Measurements from ENCODE around the gene PLIN1. TPM values are rescaled to one million over a fixed set of nuclear protein-coding genes. Genes with fewer than 3 reads are reported as not detected.

PLIN1 gene
- total and polyA plus RNA-seq, 2 of the 4 experiments (the other 2 are of a cell fraction): under 0.01 to 0.07 TPM

DNA sequence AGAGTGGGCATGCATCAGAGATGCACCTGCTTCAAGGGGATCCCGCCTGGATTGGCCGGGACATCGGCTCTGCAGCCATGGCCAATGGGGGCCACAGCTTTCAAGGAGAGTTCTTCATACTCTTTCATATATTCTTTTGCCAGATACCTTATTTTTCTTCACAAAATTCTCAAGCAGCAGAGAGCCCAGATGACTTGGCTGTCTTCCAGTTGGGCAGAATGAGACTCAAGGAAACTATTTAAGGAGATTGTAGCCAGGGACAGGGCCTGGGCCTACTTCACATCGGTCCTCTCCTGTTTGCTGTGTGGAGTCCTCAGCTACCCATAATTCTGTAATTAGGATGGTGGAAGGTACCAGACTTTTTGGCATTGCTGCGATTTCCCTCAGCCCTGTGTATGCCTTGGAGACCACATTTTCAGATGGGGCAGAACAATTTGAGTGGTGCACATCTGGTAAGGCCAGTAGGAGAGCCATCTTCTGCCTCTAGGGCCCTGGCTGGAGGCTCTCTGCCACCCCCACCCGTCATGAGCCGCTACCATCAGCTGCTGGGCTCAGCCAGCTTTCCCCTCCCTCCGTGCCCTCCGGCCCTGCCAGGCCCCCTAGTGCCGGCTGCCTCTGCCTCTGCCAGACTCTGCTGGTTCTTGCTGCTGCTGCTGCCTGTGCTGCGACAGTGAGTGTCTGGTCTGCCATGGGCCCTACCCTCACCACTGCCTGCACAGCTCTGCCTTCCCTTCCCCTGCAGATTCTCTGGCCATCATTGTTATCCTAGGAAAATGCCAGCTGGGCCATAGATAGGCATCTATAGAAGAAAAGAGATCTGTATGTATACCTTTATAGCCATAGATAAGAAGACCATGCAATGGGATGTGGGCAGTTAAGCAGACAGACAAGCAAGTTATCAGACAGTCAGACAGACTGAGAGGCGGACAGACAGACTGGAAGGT is 6.7 kb downstream of the PLIN1 start (continued):
- TF ChIP-seq RFX5 (IDR thresholded peaks at IDR 0.05; ENCODE audit: low read depth, low read length): no peak
- no peak for TF ChIP-seq RAD21 (IDR thresholded peaks at IDR 0.05; ENCODE audit: low read length)

DNA sequence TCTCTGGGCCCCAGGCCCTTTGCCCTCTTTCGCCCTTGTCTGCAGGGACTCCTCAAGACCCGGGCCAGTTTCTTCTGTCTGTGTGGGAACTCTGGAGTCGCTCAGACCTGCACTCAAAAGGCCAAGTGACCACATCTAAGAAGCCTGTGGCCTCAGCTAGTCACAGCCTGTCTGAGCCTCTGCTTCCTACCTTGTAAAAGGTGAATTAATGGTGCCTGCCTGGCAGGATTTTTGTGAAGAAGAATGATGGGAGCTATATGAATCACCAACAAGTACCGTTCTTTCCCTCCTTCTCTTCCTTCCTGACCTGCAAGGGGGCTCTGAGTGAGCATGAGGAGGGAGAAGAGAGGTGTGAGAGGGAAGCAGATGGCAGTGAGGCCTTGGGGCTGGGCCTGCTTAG is 7.5 kb downstream of the PLIN1 start:
- H2BK20ac ChIP-seq (ENCODE audit: low read depth, low read length): no peak overlapping the region
- H2BK120ac ChIP-seq (ENCODE audit: low read depth, low read length): no peak overlapping the region
- H3K9me3 ChIP-seq (ENCODE audit: control insufficient read depth, insufficient read depth, low read length): no peaks in the 10 kb centered on the region
- H3K27ac ChIP-seq (ENCODE audit: insufficient read depth, low read length): no peak overlapping the region
- TF ChIP-seq, protein P1, sequence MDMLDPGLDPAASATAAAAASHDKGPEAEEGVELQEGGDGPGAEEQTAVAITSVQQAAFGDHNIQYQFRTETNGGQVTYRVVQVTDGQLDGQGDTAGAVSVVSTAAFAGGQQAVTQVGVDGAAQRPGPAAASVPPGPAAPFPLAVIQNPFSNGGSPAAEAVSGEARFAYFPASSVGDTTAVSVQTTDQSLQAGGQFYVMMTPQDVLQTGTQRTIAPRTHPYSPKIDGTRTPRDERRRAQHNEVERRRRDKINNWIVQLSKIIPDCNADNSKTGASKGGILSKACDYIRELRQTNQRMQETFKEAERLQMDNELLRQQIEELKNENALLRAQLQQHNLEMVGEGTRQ (IDR thresholded peaks at IDR 0.05; ENCODE audit: low read depth, low read length): no peak
- TF ChIP-seq POLR2A (IDR thresholded peaks at IDR 0.05; ENCODE audit: low read depth, low read length): no peak
- no peak for TF ChIP-seq CHD1 (IDR thresholded peaks at IDR 0.05; ENCODE audit: low read depth, low read length)
- TF ChIP-seq NFE2L2 (IDR thresholded peaks at IDR 0.05; ENCODE audit: low read depth, low read length): no peak
- no peak for TF ChIP-seq BHLHE40 (IDR thresholded peaks at IDR 0.05; ENCODE audit: low read depth, low read length)
- no peak for TF ChIP-seq FOS (IDR thresholded peaks at IDR 0.05; ENCODE audit: low read depth, low read length)
- no peak for TF ChIP-seq RCOR1 (IDR thresholded peaks at IDR 0.05; ENCODE audit: insufficient replicate concordance, low read length)
- TF ChIP-seq SMC3 (IDR thresholded peaks at IDR 0.05; ENCODE audit: low read depth, low read length): no peak
- no peak for TF ChIP-seq RFX5 (IDR thresholded peaks at IDR 0.05; ENCODE audit: low read depth, low read length)
- TF ChIP-seq, protein P2, sequence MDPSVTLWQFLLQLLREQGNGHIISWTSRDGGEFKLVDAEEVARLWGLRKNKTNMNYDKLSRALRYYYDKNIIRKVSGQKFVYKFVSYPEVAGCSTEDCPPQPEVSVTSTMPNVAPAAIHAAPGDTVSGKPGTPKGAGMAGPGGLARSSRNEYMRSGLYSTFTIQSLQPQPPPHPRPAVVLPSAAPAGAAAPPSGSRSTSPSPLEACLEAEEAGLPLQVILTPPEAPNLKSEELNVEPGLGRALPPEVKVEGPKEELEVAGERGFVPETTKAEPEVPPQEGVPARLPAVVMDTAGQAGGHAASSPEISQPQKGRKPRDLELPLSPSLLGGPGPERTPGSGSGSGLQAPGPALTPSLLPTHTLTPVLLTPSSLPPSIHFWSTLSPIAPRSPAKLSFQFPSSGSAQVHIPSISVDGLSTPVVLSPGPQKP (IDR thresholded peaks at IDR 0.05; ENCODE audit: borderline replicate concordance, low read depth, low read length): no peak
- DNase-seq (no peak), ATAC-seq (ENCODE audit: low read depth) (no peak)
- WGBS, 2 experiments (ENCODE audit: extremely low coverage in 2 of 2, insufficient read length in 1 of 2): 83% methylated on average over 2 of the region's 4 CpGs; no CpG with 5 or more reads in 1 of the 2 experiments
- no peak overlapping the region for H3K9ac ChIP-seq (ENCODE audit: low read depth, low read length)
- intact Hi-C loops (cut with micrococcal nuclease): no loop called here
- no peak overlapping the region for H3K23ac ChIP-seq (ENCODE audit: low read depth, low read length)
- H4K20me1 ChIP-seq (ENCODE audit: insufficient read depth, low read length): no peaks in the 10 kb centered on the region
- no peak overlapping the region for H2BK15ac ChIP-seq (ENCODE audit: low read depth, low read length)
- no peak overlapping the region for H4K91ac ChIP-seq (ENCODE audit: insufficient read depth, low read depth, low read length)
- in situ Hi-C loops (cut with MboI; ENCODE audit: low sequenced_read_pairs): no loop called here
- dilution Hi-C loops (cut with HindIII; ENCODE audit: low sequenced_read_pairs, unreplicated experiment): no loop called here
- no peak overlapping the region for H2AK9ac ChIP-seq (replicated peaks; ENCODE audit: low read depth, low read length, poor library complexity)
- no peak overlapping the region for H4K5ac ChIP-seq (ENCODE audit: low read depth, low read length)
- POLR2A ChIA-PET (ENCODE audit: unreplicated experiment): no interaction called here
- H3K79me1 ChIP-seq (ENCODE audit: low read depth in 1 of 2, low read length in 2 of 2): no peaks in the 10 kb centered on the region
- H2AFZ ChIP-seq (replicated peaks; ENCODE audit: low read length, poor library complexity): no peak overlapping the region
- H3K36me3 ChIP-seq (ENCODE audit: control insufficient read depth, insufficient read depth, low read length): no peaks in the 10 kb centered on the region
- no peak overlapping the region for H2BK5ac ChIP-seq (ENCODE audit: low read depth, low read length, poor library complexity, severe bottlenecking)
- H3K4me3 ChIP-seq (ENCODE audit: insufficient read depth, low read depth, low read length): no peak overlapping the region
- no peak overlapping the region for H2AK5ac ChIP-seq (ENCODE audit: low read depth, low read length)
- H4K8ac ChIP-seq (ENCODE audit: low read depth in 2 of 2, low read length in 2 of 2): no peak overlapping the region
- no peak overlapping the region for H3K56ac ChIP-seq (ENCODE audit: extremely low read depth, insufficient read depth, low read length)
- H3K9me1 ChIP-seq (ENCODE audit: insufficient read depth, low read length): 0 out of 2 replicates have a peak, but pooled peaks cover 2% of the 10 kb centered on the region
- BruUV-seq (replicated peaks): no TSS peak
- no peak overlapping the region for H3K4ac ChIP-seq (ENCODE audit: low read depth, low read length)
- CTCF ChIA-PET: no interaction called here
- no peak overlapping the region for H3K4me2 ChIP-seq (ENCODE audit: low read depth, low read length)
- H3K4me1 ChIP-seq (ENCODE audit: control insufficient read depth, insufficient read depth, low read length): no peaks in the 10 kb centered on the region
- no peak overlapping the region for H3K14ac ChIP-seq (replicated peaks; ENCODE audit: low read depth, low read length)
- H3K27me3 ChIP-seq (ENCODE audit: control insufficient read depth, insufficient read depth, low read length): no peaks in the 10 kb centered on the region
- H3K18ac ChIP-seq (ENCODE audit: low read depth, low read length): no peak overlapping the region

Measured in IMR-90 (cell line).